Hair follicle dermal papilla cell (primary cell): Measurements from ENCODE around the gene USP17L5. TPM values are rescaled to one million over a fixed set of nuclear protein-coding genes. Genes with fewer than 3 reads are reported as not detected.

Source experiments
- total RNA-seq: library from RNA; depleted of rRNA; stranded (reverse); fragments of >200 nt; gene quantifications from 2 replicates; pipeline ENCODE4 v1.2.3, GENCODE V29; 2012

The USP17L5 gene
- not detected in 2 replicates for total RNA-seq

DNA sequence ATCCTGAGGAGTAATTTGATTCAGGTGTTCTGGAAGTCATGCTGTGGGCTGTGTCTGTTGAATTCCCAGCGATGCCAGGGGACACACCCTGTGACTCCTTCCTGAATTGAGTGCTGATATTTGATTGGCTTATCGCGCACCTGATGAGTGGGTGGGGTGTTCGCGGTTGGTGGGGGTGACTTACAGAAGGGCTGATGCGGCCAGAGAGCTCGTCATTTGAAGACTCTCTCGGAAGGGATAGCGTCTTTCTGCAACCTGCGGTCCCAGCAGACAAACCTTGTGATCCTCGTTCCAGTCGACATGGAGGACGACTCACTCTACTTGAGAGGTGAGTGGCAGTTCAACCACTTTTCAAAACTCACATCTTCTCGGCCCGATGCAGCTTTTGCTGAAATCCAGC, at the start of gene USP17L5:
USP17L5 (plus strand) TSS at position 301 of the 400 bp plus-strand sequence; CDS start at position 301, 0 bp downstream.

GRCh38 chr4:9324865-9325264, 14.3 kb upstream of the USP17L5 start, which contains the start of gene USP17L24:
TSS of gene USP17L24 (plus strand) at chr4:9325165. CDS start at chr4:9325165, 0 bp downstream.

DNA sequence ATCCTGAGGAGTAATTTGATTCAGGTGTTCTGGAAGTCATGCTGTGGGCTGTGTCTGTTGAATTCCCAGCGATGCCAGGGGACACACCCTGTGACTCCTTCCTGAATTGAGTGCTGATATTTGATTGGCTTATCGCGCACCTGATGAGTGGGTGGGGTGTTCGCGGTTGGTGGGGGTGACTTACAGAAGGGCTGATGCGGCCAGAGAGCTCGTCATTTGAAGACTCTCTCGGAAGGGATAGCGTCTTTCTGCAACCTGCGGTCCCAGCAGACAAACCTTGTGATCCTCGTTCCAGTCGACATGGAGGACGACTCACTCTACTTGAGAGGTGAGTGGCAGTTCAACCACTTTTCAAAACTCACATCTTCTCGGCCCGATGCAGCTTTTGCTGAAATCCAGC, 9.6 kb upstream of the USP17L5 start, which contains the start of gene USP17L25:
USP17L25 (plus strand) TSS at position 301 of the 400 bp plus-strand sequence; CDS start at position 301, 0 bp downstream.

DNA sequence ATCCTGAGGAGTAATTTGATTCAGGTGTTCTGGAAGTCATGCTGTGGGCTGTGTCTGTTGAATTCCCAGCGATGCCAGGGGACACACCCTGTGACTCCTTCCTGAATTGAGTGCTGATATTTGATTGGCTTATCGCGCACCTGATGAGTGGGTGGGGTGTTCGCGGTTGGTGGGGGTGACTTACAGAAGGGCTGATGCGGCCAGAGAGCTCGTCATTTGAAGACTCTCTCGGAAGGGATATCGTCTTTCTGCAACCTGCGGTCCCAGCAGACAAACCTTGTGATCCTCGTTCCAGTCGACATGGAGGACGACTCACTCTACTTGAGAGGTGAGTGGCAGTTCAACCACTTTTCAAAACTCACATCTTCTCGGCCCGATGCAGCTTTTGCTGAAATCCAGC, 4.8 kb upstream of the USP17L5 start, which contains the start of gene USP17L26:
USP17L26 (plus strand) TSS at position 301 of the 400 bp plus-strand sequence; CDS start at position 301, 0 bp downstream.

DNA sequence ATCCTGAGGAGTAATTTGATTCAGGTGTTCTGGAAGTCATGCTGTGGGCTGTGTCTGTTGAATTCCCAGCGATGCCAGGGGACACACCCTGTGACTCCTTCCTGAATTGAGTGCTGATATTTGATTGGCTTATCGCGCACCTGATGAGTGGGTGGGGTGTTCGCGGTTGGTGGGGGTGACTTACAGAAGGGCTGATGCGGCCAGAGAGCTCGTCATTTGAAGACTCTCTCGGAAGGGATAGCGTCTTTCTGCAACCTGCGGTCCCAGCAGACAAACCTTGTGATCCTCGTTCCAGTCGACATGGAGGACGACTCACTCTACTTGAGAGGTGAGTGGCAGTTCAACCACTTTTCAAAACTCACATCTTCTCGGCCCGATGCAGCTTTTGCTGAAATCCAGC, 4.6 kb downstream of the USP17L5 start, which contains the start of gene USP17L27:
USP17L27 (plus strand) TSS at position 301 of the 400 bp plus-strand sequence; CDS start at position 301, 0 bp downstream.

DNA sequence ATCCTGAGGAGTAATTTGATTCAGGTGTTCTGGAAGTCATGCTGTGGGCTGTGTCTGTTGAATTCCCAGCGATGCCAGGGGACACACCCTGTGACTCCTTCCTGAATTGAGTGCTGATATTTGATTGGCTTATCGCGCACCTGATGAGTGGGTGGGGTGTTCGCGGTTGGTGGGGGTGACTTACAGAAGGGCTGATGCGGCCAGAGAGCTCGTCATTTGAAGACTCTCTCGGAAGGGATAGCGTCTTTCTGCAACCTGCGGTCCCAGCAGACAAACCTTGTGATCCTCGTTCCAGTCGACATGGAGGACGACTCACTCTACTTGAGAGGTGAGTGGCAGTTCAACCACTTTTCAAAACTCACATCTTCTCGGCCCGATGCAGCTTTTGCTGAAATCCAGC, 9.4 kb downstream of the USP17L5 start, which contains the start of gene USP17L28:
USP17L28 (plus strand) TSS at position 301 of the 400 bp plus-strand sequence; CDS start at position 301, 0 bp downstream.

GRCh38 chr4:9353338-9353737, 14.1 kb downstream of the USP17L5 start, which contains the start of gene USP17L29:
TSS of gene USP17L29 (plus strand) at chr4:9353638. CDS start at chr4:9353638, 0 bp downstream.

DNA sequence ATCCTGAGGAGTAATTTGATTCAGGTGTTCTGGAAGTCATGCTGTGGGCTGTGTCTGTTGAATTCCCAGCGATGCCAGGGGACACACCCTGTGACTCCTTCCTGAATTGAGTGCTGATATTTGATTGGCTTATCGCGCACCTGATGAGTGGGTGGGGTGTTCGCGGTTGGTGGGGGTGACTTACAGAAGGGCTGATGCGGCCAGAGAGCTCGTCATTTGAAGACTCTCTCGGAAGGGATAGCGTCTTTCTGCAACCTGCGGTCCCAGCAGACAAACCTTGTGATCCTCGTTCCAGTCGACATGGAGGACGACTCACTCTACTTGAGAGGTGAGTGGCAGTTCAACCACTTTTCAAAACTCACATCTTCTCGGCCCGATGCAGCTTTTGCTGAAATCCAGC, 23.6 kb downstream of the USP17L5 start, which contains the start of gene USP17L30:
USP17L30 (plus strand) TSS at position 301 of the 400 bp plus-strand sequence; CDS start at position 301, 0 bp downstream.

Other genes starting within 250 kb of the USP17L5 start
- gene FAM90A26, start 169.0 kb upstream of the USP17L5 start, total RNA-seq, result not detected in 2 replicates
- gene USP17L10, start 128.7 kb upstream of the USP17L5 start, total RNA-seq, result not detected in 2 replicates
- gene USP17L11, start 124.0 kb upstream of the USP17L5 start, total RNA-seq, result not detected in 2 replicates
- gene USP17L12, start 119.3 kb upstream of the USP17L5 start, total RNA-seq, result not detected in 2 replicates
- not detected in 2 replicates for gene USP17L13, start 114.5 kb upstream of the USP17L5 start, total RNA-seq
- not detected in 2 replicates for gene USP17L15, start 105.0 kb upstream of the USP17L5 start, total RNA-seq
- not detected in 2 replicates for gene USP17L17, start 95.5 kb upstream of the USP17L5 start, total RNA-seq
- gene USP17L18, start 90.8 kb upstream of the USP17L5 start, total RNA-seq, result not detected in 2 replicates
- not detected in 2 replicates for gene USP17L19, start 86.0 kb upstream of the USP17L5 start, total RNA-seq
- gene USP17L20, start 81.3 kb upstream of the USP17L5 start, total RNA-seq, result not detected in 2 replicates
- not detected in 2 replicates for gene USP17L21, start 76.5 kb upstream of the USP17L5 start, total RNA-seq
- not detected in 2 replicates for gene USP17L22, start 71.8 kb upstream of the USP17L5 start, total RNA-seq
- not detected in 2 replicates for gene USP17L24, start 14.2 kb upstream of the USP17L5 start, total RNA-seq
- not detected in 2 replicates for gene USP17L25, start 9.5 kb upstream of the USP17L5 start, total RNA-seq
- not detected in 2 replicates for gene USP17L26, start 4.7 kb upstream of the USP17L5 start, total RNA-seq
- gene USP17L27, start 4.7 kb downstream of the USP17L5 start, total RNA-seq, result not detected in 2 replicates
- gene USP17L28, start 9.5 kb downstream of the USP17L5 start, total RNA-seq, result not detected in 2 replicates
- gene USP17L29, start 14.2 kb downstream of the USP17L5 start, total RNA-seq, result not detected in 2 replicates
- gene USP17L30, start 23.7 kb downstream of the USP17L5 start, total RNA-seq, result not detected in 2 replicates
- gene DEFB131A, start 105.0 kb downstream of the USP17L5 start, total RNA-seq, result not detected in 2 replicates